Gastrocnemius medialis (tissue), 4 donors: ENCODE results near the gene OTOP3.

Experiments
- CTCF ChIP-seq, 5 experiments: fragments of 450-650 bp in 3 of 5; fragments of 200-600 bp in 2 of 5; sonication (generic) in 2 of 5; IDR thresholded peaks in 4 of 5; conservative IDR thresholded peaks in 1 of 5; 1 replicate in 4 of 5; 2 replicates in 1 of 5; pipeline ENCODE4 v1.5.1; 2016 to 2019; ENCODE audit warnings: antibody characterized with exemption in 5 of 5, mild to moderate bottlenecking in 3 of 5, moderate library complexity in 3 of 5
- POLR2A ChIP-seq, 2 donors: fragments of 450-650 bp; IDR thresholded peaks; one replicate each; pipeline ENCODE4 v1.6.1; 2017; ENCODE audit warnings: antibody characterized with exemption in 2 of 2, mild to moderate bottlenecking in 2 of 2, moderate library complexity in 2 of 2

- TF ChIP-seq CTCF (IDR thresholded peaks at IDR 0.05 in 4 of 5, conservative IDR thresholded peaks at IDR 0.05 in 1 of 5) (no peak), POLR2A (IDR thresholded peaks at IDR 0.05) (no peak)
Measured at GRCh38 chr17:74981318-74981978, 45.8 kb downstream of the OTOP3 start.
